DND-41 (cell line): ENCODE data around the gene GFOD1.

Source experiments
- ATAC-seq: fragments of 200-7000 bp; cut with Tn5 transposase; 3 replicates; pipeline ENCODE4 v1.9.1; 2021; ENCODE audit warnings: low read depth; ENCODE audit not compliant: insufficient read depth
- DNase-seq: peaks from one replicate; pipeline ENCODE4 v3.0.0-alpha.2; 2020
- H2AFZ ChIP-seq: 2 replicates; pipeline ENCODE4 v1.6.0; 2012; ENCODE audit warnings: low read depth, low read length
- H3K27ac ChIP-seq: 2 replicates; pipeline ENCODE4 v1.5.1; 2012; ENCODE audit warnings: low read length, inconsistent platforms
- H3K27me3 ChIP-seq: fragments of 200-600 bp; sonication (generic); 2 replicates; pipeline ENCODE4 v1.6.0; 2012; ENCODE audit warnings: low read length, mild to moderate bottlenecking, inconsistent platforms; ENCODE audit not compliant: insufficient read depth, poor library complexity
- H3K36me3 ChIP-seq: 2 replicates; pipeline ENCODE4 v1.5.1; 2012; ENCODE audit warnings: low read length, inconsistent platforms; ENCODE audit not compliant: insufficient read depth
- H3K4me1 ChIP-seq: 2 replicates; pipeline ENCODE4 v1.5.1; 2012; ENCODE audit warnings: mild to moderate bottlenecking, low read length; ENCODE audit not compliant: insufficient read depth
- H3K4me2 ChIP-seq: 2 replicates; pipeline ENCODE4 v1.6.0; 2012; ENCODE audit warnings: mild to moderate bottlenecking, moderate library complexity, low read length, inconsistent platforms; ENCODE audit not compliant: insufficient read depth
- H3K4me3 ChIP-seq, 2 experiments: fragments of 200-600 bp in 1 of 2; shearing (Covaris generic) in 1 of 2; 2 replicates each; pipeline ENCODE4 v1.5.1; 2012 to 2016; ENCODE audit warnings: inconsistent platforms in 2 of 2, low read length in 2 of 2, mild to moderate bottlenecking in 2 of 2, low read depth in 1 of 2, moderate library complexity in 1 of 2
- H3K79me2 ChIP-seq: 2 replicates; pipeline ENCODE4 v1.6.0; 2012; ENCODE audit warnings: low read length, inconsistent platforms; ENCODE audit not compliant: insufficient read depth
- H3K9ac ChIP-seq: 2 replicates; pipeline ENCODE4 v1.6.0; 2012; ENCODE audit warnings: low read depth, mild to moderate bottlenecking, inconsistent platforms, low read length, moderate library complexity
- H3K9me3 ChIP-seq: 2 replicates; pipeline ENCODE4 v1.5.1; 2012; ENCODE audit warnings: low read length, moderate library complexity, mild to moderate bottlenecking, inconsistent platforms; ENCODE audit not compliant: insufficient read depth, severe bottlenecking
- H4K20me1 ChIP-seq: 2 replicates; pipeline ENCODE4 v1.6.0; 2012; ENCODE audit warnings: low read length; ENCODE audit not compliant: insufficient read depth
- EZH2 ChIP-seq: IDR thresholded peaks from 3 replicates; pipeline ENCODE4 v1.6.1; 2012; ENCODE audit warnings: borderline replicate concordance, low read depth, mild to moderate bottlenecking, moderate library complexity, low read length, inconsistent platforms; ENCODE audit not compliant: severe bottlenecking
- TF ChIP-seq, protein P1 (sequence below): IDR thresholded peaks from 2 replicates; pipeline ENCODE4 v1.5.1; 2012; ENCODE audit warnings: borderline replicate concordance, low read length, moderate library complexity, mild to moderate bottlenecking; ENCODE audit not compliant: poor library complexity, severe bottlenecking; ENCODE audit errors: extremely low read depth

The GFOD1 gene

GRCh38 chr6:13404228-13404891, 83.0 kb downstream of the GFOD1 start:
- H3K79me2 ChIP-seq, result no peaks in the 10 kb centered on the region
- H3K27me3 ChIP-seq, result no peaks in the 10 kb centered on the region
- H4K20me1 ChIP-seq, result no peaks in the 10 kb centered on the region
- H3K9me3 ChIP-seq, result no peaks in the 10 kb centered on the region
- H3K36me3 ChIP-seq, result no peaks in the 10 kb centered on the region
- no peak overlapping the region for H3K9ac ChIP-seq
- TF ChIP-seq EZH2, result no peak
- TF ChIP-seq, protein P1, sequence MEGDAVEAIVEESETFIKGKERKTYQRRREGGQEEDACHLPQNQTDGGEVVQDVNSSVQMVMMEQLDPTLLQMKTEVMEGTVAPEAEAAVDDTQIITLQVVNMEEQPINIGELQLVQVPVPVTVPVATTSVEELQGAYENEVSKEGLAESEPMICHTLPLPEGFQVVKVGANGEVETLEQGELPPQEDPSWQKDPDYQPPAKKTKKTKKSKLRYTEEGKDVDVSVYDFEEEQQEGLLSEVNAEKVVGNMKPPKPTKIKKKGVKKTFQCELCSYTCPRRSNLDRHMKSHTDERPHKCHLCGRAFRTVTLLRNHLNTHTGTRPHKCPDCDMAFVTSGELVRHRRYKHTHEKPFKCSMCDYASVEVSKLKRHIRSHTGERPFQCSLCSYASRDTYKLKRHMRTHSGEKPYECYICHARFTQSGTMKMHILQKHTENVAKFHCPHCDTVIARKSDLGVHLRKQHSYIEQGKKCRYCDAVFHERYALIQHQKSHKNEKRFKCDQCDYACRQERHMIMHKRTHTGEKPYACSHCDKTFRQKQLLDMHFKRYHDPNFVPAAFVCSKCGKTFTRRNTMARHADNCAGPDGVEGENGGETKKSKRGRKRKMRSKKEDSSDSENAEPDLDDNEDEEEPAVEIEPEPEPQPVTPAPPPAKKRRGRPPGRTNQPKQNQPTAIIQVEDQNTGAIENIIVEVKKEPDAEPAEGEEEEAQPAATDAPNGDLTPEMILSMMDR, result no peak
- H3K4me2 ChIP-seq, result no peak overlapping the region
- no peak overlapping the region for H3K27ac ChIP-seq
- no peak for DNase-seq
- ATAC-seq, result no peak
- no peak overlapping the region for H2AFZ ChIP-seq
- H3K4me1 ChIP-seq, result no peaks in the 10 kb centered on the region
- no peak overlapping the region for H3K4me3 ChIP-seq

DNA sequence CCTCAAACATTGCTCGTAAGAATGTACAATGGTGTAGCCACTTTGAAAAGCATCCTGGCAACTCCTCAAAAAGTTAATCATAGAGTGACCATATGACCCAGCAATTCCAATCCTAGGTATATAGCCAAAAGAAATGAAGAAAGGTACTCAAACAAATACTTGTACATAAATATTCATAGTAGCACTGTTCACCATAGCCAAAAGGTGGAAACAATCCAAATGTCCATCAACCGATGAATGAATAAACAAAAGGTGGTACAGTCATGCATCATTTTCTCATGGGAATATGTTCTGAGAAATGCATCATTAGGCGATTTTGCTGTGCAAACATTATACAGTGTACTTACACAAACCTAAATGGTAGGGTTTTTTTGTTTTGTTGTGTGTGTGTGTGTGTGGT, 84.7 kb downstream of the GFOD1 start:
- Histone ChIP-seq H3K79me2 (no peaks in the 10 kb centered on the region), H3K4me3 (no peak overlapping the region), H3K9me3 (no peaks in the 10 kb centered on the region), H3K27ac (no peak overlapping the region), H3K36me3 (no peaks in the 10 kb centered on the region), H2AFZ (no peak overlapping the region), H3K4me2 (no peak overlapping the region), H4K20me1 (no peaks in the 10 kb centered on the region), H3K27me3 (no peaks in the 10 kb centered on the region), H3K4me1 (no peaks in the 10 kb centered on the region), H3K9ac (no peak overlapping the region)
- DNase-seq (no peak), ATAC-seq (no peak)
- TF ChIP-seq, protein P1, result no peak
- TF ChIP-seq EZH2, result no peak

DNA sequence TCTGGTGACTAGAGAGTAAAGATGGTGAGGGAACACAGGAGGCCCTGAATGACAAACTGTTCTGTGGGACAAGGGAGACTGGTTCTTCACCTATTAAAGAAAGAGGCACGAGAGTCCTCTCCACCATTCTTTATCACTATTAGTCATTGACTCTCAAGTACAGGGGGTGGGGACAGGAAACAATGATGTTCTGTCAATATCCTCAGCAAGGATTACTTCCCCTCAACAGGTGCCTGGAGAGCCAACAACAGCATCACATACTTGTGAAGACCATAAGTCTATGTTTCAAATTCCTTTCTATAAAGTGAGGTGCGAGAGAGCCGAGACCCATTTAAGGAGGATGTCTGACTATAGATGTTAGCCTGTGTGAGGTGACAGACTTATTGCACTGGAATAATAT, 86.6 kb downstream of the GFOD1 start:
- ATAC-seq, result no peak
- no peak overlapping the region for H3K9ac ChIP-seq
- H3K9me3 ChIP-seq, result no peaks in the 10 kb centered on the region

More for the DNA sequence above, 86.6 kb downstream of the GFOD1 start:
- Histone ChIP-seq H3K36me3 (no peaks in the 10 kb centered on the region), H3K4me3 (no peak overlapping the region), H3K79me2 (no peaks in the 10 kb centered on the region), H2AFZ (no peak overlapping the region), H3K4me2 (no peak overlapping the region), H3K4me1 (no peaks in the 10 kb centered on the region), H4K20me1 (no peaks in the 10 kb centered on the region), H3K27me3 (no peaks in the 10 kb centered on the region), H3K27ac (no peak overlapping the region)
- no peak for TF ChIP-seq EZH2
- TF ChIP-seq, protein P1, result no peak
- no peak for DNase-seq
